ENCODE data around the gene LARGE1.

DNA sequence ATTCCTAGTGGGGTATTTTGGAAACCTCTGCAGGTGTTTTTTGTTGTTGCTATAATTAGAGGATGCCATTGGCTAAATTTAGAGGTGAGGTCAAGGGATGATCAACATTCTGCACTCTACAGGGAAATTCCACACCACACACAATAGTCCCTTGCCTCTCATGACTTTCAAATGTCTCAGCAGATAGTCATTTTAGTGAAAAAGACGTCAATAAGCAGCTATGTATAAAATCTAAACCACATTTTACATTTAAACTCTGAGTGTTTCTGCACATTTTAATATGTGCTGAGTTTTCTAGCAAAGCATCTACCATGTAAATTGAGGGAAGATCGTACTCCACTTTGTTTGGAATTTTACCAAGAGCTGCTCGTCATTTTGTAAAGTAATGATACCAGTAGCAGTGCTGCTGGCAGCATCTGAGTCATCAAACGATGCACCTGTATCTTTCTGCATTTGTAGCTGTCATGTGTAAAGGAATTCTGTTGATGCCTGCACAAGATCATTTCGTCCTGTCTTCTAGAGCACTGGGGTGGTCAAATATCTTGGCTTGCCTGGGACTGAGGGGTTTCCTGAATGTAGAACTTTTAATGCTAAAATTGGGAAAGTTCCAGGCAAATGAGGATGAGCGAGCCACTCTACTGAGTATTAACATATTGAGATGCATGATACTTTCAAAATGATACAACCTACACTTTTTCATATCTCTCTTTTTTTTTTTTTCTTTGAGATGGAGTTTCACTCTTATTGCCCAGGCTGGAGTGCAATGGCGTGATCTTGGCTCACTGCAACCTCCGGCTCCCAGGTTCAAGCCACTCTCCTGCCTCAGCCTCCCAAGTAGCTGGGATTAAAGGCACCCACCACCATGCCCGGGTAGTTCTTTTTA is 447.6 kb downstream of the LARGE1 start:
- TF ChIP-seq, protein P1, sequence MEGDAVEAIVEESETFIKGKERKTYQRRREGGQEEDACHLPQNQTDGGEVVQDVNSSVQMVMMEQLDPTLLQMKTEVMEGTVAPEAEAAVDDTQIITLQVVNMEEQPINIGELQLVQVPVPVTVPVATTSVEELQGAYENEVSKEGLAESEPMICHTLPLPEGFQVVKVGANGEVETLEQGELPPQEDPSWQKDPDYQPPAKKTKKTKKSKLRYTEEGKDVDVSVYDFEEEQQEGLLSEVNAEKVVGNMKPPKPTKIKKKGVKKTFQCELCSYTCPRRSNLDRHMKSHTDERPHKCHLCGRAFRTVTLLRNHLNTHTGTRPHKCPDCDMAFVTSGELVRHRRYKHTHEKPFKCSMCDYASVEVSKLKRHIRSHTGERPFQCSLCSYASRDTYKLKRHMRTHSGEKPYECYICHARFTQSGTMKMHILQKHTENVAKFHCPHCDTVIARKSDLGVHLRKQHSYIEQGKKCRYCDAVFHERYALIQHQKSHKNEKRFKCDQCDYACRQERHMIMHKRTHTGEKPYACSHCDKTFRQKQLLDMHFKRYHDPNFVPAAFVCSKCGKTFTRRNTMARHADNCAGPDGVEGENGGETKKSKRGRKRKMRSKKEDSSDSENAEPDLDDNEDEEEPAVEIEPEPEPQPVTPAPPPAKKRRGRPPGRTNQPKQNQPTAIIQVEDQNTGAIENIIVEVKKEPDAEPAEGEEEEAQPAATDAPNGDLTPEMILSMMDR (IDR thresholded peaks at IDR 0.05): no peak
- TF ChIP-seq POLR2AphosphoS5 (IDR thresholded peaks at IDR 0.05; ENCODE audit: insufficient read depth in 1 of 2, low read depth in 1 of 2) (no peak), POLR2A (IDR thresholded peaks at IDR 0.05) (no peak)
